PFSK-1 (cell line): ENCODE measurements around the gene SLC12A6.

Experiments used
- FOXP2 ChIP-seq: optimal IDR thresholded peaks from 2 replicates; pipeline ENCODE3; 2011; ENCODE audit warnings: borderline replicate concordance, control low read depth, inconsistent platforms; ENCODE audit not compliant: insufficient read depth; ENCODE audit errors: extremely low read length, extremely low read depth
- POLR2AphosphoS5 ChIP-seq: IDR thresholded peaks from 2 replicates; pipeline ENCODE4 v1.6.1; 2012; ENCODE audit warnings: low read depth, mild to moderate bottlenecking, control low read depth, low read length, moderate library complexity
- SIN3A ChIP-seq: IDR thresholded peaks from 2 replicates; pipeline ENCODE4 v1.6.1; 2012; ENCODE audit warnings: mild to moderate bottlenecking, low read length, moderate library complexity, borderline replicate concordance; ENCODE audit not compliant: insufficient read depth
- TAF1 ChIP-seq: IDR thresholded peaks from 2 replicates; pipeline ENCODE4 v1.6.1; 2012; ENCODE audit warnings: low read length, control low read depth, borderline replicate concordance; ENCODE audit not compliant: insufficient read depth
- TF ChIP-seq, protein P1 (sequence below), 2 experiments: IDR thresholded peaks; 2 replicates each; pipeline versions ENCODE4 v1.6.1 to v1.8.0; 2011 to 2012; ENCODE audit warnings: low read depth in 2 of 2, low read length in 2 of 2, control low read depth in 1 of 2, inconsistent platforms in 1 of 2, mild to moderate bottlenecking in 1 of 2, moderate library complexity in 1 of 2; ENCODE audit not compliant: insufficient read depth in 1 of 2

Gene SLC12A6

DNA sequence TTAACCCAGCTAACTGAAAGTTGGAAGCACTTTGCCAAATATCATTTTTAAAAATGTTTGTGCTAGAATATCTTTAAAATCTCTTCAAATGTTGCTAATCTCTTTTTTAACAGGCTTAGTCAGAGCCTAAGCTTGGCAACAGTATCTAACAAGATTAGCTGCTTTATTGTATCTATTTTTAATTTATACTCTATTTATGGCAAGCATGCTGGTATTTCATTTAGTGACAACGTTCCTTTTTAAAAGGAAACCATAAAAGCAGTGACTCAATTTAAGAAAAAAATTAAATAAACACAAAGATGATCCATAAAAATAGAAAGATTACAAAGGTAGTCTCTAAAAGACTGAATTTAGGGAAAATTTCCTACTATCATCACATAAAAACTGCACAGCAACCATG lies 40.5 kb downstream of the SLC12A6 start:
- no peak for TF ChIP-seq POLR2AphosphoS5
- no peak for TF ChIP-seq TAF1
- TF ChIP-seq SIN3A: no peak
- no peak for TF ChIP-seq FOXP2
- TF ChIP-seq, protein P1, sequence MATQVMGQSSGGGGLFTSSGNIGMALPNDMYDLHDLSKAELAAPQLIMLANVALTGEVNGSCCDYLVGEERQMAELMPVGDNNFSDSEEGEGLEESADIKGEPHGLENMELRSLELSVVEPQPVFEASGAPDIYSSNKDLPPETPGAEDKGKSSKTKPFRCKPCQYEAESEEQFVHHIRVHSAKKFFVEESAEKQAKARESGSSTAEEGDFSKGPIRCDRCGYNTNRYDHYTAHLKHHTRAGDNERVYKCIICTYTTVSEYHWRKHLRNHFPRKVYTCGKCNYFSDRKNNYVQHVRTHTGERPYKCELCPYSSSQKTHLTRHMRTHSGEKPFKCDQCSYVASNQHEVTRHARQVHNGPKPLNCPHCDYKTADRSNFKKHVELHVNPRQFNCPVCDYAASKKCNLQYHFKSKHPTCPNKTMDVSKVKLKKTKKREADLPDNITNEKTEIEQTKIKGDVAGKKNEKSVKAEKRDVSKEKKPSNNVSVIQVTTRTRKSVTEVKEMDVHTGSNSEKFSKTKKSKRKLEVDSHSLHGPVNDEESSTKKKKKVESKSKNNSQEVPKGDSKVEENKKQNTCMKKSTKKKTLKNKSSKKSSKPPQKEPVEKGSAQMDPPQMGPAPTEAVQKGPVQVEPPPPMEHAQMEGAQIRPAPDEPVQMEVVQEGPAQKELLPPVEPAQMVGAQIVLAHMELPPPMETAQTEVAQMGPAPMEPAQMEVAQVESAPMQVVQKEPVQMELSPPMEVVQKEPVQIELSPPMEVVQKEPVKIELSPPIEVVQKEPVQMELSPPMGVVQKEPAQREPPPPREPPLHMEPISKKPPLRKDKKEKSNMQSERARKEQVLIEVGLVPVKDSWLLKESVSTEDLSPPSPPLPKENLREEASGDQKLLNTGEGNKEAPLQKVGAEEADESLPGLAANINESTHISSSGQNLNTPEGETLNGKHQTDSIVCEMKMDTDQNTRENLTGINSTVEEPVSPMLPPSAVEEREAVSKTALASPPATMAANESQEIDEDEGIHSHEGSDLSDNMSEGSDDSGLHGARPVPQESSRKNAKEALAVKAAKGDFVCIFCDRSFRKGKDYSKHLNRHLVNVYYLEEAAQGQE (IDR thresholded peaks at IDR 0.05; ENCODE audit: insufficient read depth in 1 of 2, low read depth in 2 of 2, low read length in 2 of 2): no peak

DNA sequence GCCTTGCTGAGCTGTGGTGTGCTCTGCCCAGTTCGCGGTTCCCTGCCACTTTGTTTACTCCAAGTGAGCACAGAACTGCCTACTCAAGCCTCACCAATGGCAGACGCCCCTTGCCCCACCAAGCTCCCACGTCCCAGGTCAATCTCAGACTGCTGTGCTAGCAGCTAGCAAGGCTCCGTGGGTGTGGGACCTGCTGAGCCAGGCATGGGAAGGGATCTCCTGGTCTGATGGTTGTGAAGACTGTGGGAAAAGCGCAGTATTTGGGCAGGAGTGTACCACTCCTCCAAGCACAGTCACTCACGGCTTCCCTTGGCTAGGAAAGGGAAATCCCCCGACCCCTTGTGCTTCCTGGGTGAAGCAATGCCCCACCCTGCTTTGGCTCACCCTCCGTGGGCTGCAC lies 45.0 kb downstream of the SLC12A6 start:
- TF ChIP-seq FOXP2 (no peak), POLR2AphosphoS5 (no peak), TAF1 (no peak), SIN3A (no peak)
- TF ChIP-seq, protein P1 (IDR thresholded peaks at IDR 0.05; ENCODE audit: insufficient read depth in 1 of 2, low read depth in 2 of 2, low read length in 2 of 2): no peak

DNA sequence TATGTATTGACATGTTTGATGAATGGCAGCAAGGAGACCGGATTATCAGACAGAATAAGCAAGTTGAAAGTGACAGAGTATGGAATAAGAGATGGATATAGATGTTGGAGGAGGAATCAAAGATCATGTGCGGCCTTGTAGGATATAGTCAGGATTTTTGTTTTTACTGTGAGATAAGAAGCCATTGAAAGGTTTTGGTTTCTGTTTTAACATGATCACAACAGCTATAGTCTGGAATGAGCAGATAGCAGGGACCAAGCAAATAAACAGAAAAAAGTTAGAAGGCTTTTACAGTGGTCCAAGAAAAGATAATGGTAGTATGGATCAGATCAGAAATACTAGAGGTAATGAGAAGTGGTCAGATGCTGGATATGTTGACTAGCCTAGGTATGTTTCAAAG lies 52.6 kb downstream of the SLC12A6 start:
- no peak for TF ChIP-seq SIN3A
- no peak for TF ChIP-seq POLR2AphosphoS5
- TF ChIP-seq, protein P1 (IDR thresholded peaks at IDR 0.05; ENCODE audit: insufficient read depth in 1 of 2, low read depth in 2 of 2, low read length in 2 of 2): no peak
- no peak for TF ChIP-seq FOXP2
- no peak for TF ChIP-seq TAF1

DNA sequence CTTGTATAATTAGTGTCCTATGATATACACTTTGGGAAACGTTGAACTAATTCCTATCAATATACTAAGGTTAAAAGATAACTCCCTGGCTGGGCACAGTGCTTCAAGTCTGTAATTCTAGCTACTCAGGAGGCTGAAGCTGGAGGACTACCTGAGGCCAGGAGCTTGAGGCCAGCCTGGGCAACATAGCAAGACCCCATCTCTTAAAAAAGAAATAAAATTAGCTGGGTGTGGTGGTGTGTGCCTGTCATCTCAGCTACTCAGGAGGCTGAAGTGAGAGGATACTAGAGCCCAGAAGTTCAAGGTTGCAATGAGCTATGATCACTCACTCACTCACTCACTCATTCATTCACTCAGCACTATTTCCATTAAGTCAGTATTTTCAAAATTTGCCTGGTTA lies 55.2 kb downstream of the SLC12A6 start:
- TF ChIP-seq SIN3A (no peak), FOXP2 (no peak), POLR2AphosphoS5 (no peak), TAF1 (no peak)
- TF ChIP-seq, protein P1 (IDR thresholded peaks at IDR 0.05; ENCODE audit: insufficient read depth in 1 of 2, low read depth in 2 of 2, low read length in 2 of 2): no peak

DNA sequence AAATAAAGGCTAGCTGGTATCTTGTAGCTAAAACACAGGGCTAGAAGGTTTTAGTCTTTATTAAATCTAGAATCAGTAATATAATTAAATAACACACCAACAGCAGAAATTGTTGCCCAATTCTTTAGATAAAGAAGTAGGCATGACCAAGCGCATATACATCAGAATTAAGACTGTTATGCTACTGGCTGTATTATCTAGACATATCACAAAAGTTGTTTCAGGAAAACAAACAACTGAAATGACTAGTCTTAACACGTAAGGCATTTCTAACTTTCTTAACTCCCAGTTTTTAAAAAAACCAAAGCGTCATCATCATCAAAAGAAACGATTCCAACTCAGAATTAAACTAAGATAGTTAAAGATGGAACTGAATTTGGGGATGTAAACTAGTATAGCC lies 57.4 kb downstream of the SLC12A6 start:
- TF ChIP-seq SIN3A (no peak), POLR2AphosphoS5 (no peak), FOXP2 (no peak), TAF1 (no peak)
- TF ChIP-seq, protein P1 (IDR thresholded peaks at IDR 0.05; ENCODE audit: insufficient read depth in 1 of 2, low read depth in 2 of 2, low read length in 2 of 2): no peak
